Measurements from ENCODE around the gene NPB. TPM values are rescaled to one million over a fixed set of nuclear protein-coding genes. Genes with fewer than 3 reads are reported as not detected.
A peak's percentile ranks its signal among the peaks of the same experiment; 100 is the strongest.

Gene NPB
- total RNA-seq, 4 donors from 2014 or later, result 0.41 TPM; not detected in 3

- DNase-seq, result peak; percentile 90
- Histone ChIP-seq H3K9me3 (no peaks in the 10 kb centered on the region), H3K4me1 (peaks cover 34 to 64% (median 58%) of the 10 kb centered on the region in 4 donors), H3K27me3 (peaks cover 17% of the 10 kb centered on the region), H3K27ac (peak overlapping the region; percentile 97 to 99 (median 97)), H3K4me3 (peak overlapping the region; percentile 71 to 99 (median 82)), H3K36me3 (peaks cover 0 to 7% (median 1%) of the 10 kb centered on the region in 4 donors)
- WGBS, 2 donors (ENCODE audit: low coverage in 1 of 2), result 0% methylated on average over 2 to 17 of the region's 46 CpGs
- intact Hi-C loops (cut with DNase I; ENCODE audit: low total_unique reads), result no loop called here
- TF ChIP-seq POLR2A (IDR thresholded peaks at IDR 0.05), result peak; percentile 71
- TF ChIP-seq EP300 (IDR thresholded peaks at IDR 0.05; ENCODE audit: low read depth), result no peak
- TF ChIP-seq POLR2AphosphoS5 (IDR thresholded peaks at IDR 0.05), result peak; percentile 65 to 84 (median 67)
- no peak for TF ChIP-seq CTCF (IDR thresholded peaks at IDR 0.05)
- in situ Hi-C loops (cut with MboI; ENCODE audit: low pct_ligation_motif_present in 1 of 4, low pct_unique_long_range_greater_than_20kb in 1 of 4, low sequenced_read_pairs in 3 of 4), result no loop called here
These were observed 24.6 kb downstream of the NPB start for GRCh38 chr17:81926451-81927151.

GRCh38 chr17:81927152-81927652, 25.2 kb downstream of the NPB start:
- 0% methylated on average over 8 of the region's 78 CpGs; no CpG with 5 or more reads in 1 of the 2 donors for WGBS, 2 donors (ENCODE audit: low coverage in 1 of 2)
- peak overlapping the region; percentile 97 to 99 (median 97) for H3K27ac ChIP-seq
- peaks cover 17% of the 10 kb centered on the region for H3K27me3 ChIP-seq
- intact Hi-C loops (cut with DNase I; ENCODE audit: low total_unique reads) (no loop called here), in situ Hi-C loops (cut with MboI; ENCODE audit: low pct_ligation_motif_present in 1 of 4, low pct_unique_long_range_greater_than_20kb in 1 of 4, low sequenced_read_pairs in 3 of 4) (no loop called here)
- TF ChIP-seq CTCF (IDR thresholded peaks at IDR 0.05), result no peak
- no peak for TF ChIP-seq POLR2A (IDR thresholded peaks at IDR 0.05)
- no peak for TF ChIP-seq EP300 (IDR thresholded peaks at IDR 0.05; ENCODE audit: low read depth)
- TF ChIP-seq POLR2AphosphoS5 (IDR thresholded peaks at IDR 0.05), result no peak
- peaks cover 0 to 6% (median under 1%) of the 10 kb centered on the region in 4 donors for H3K36me3 ChIP-seq
- H3K4me3 ChIP-seq, result peak overlapping the region; percentile 71 to 99 (median 82)
- no peaks in the 10 kb centered on the region for H3K9me3 ChIP-seq
- no peak for DNase-seq
- H3K4me1 ChIP-seq, result peaks cover 34 to 64% (median 57%) of the 10 kb centered on the region in 4 donors

GRCh38 chr17:81927653-81928543, 25.9 kb downstream of the NPB start, which contains the start of gene MAFG:
Gene MAFG, minus strand, starts transcription at chr17:81927735. Its CDS starts 4,550 bp downstream, at chr17:81923185.
- 1% methylated on average over 77 of the region's 98 CpGs; no CpG with 5 or more reads in 1 of the 2 donors for WGBS, 2 donors (ENCODE audit: low coverage in 1 of 2)
- DNase-seq, result peak; percentile 91
- Histone ChIP-seq H3K27me3 (peaks cover 17% of the 10 kb centered on the region), H3K9me3 (no peaks in the 10 kb centered on the region), H3K36me3 (no peaks in the 10 kb centered on the region), H3K4me1 (peaks cover 29 to 58% (median 50%) of the 10 kb centered on the region in 4 donors), H3K27ac (peak within 1 kb of the TSS; percentile 97 to 99 (median 97)), H3K4me3 (peak within 1 kb of the TSS; percentile 71 to 99 (median 82))
- peak in 2 of 5 experiments; percentile 12 to 16 for TF ChIP-seq CTCF (IDR thresholded peaks at IDR 0.05)
- peak; percentile 79 to 83 (median 81) for TF ChIP-seq POLR2AphosphoS5 (IDR thresholded peaks at IDR 0.05)
- TF ChIP-seq EP300 (IDR thresholded peaks at IDR 0.05; ENCODE audit: low read depth), result no peak
- intact Hi-C loops (cut with DNase I; ENCODE audit: low total_unique reads), result no loop called here
- in situ Hi-C loops (cut with MboI; ENCODE audit: low pct_ligation_motif_present in 1 of 4, low pct_unique_long_range_greater_than_20kb in 1 of 4, low sequenced_read_pairs in 3 of 4), result no loop called here

All from transverse colon (tissue), 4 donors.